RWPE1 (cell line): ENCODE measurements around the gene TBC1D32.
"Not testable (repeated sequence)": the region's sequence is repeated elsewhere in the genome, so short reads cannot be mapped to it uniquely, and the experiment has no call there.

ENCODE experiments used
- CTCF ChIA-PET: fragments of 350-600 bp; sonication (Branson Sonifier 250); formaldehyde crosslinking; extraction: SDS; loops from one replicate; lab custom pipeline; 2021; lab: Yijun Ruan, JAX
- POLR2A ChIA-PET: fragments of 400-600 bp; formaldehyde crosslinking; extraction: SDS; loops from one replicate; lab custom pipeline; 2020; ENCODE audit warnings: antibody characterized with exemption; ENCODE audit not compliant: low non-redundant PET; lab: Yijun Ruan, JAX
- DNase-seq: peaks from one replicate; pipeline ENCODE4 v3.0.0; 2012; ENCODE audit warnings: low spot score
- H3K27ac ChIP-seq: fragments of 450-650 bp; 2 replicates; pipeline ENCODE4 v1.5.1; 2017
- TF ChIP-seq, protein P1 (sequence below): fragments of 450-650 bp; conservative IDR thresholded peaks from 2 replicates; pipeline ENCODE4 v1.5.1; 2017; ENCODE audit warnings: low read depth, mild to moderate bottlenecking

Gene TBC1D32

DNA sequence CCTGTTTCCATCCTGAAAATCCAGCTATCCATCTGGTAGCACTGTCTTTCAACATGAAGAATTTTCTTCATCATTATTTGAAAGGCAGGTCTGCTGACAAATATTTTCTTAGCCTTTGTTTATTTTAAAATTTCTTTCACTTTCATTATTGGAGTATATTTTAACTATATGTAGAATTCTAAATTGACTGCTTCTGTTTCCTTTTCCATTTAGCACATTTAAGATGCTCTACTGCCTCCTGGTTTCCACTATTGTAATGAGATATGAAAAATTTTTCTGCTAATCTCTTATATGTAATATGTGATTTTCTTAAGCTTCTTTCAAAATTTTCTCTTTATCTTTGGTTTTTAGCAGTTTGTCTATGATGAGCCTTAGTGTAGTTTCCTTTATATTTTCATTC, 97.3 kb downstream of the TBC1D32 start:
- CTCF ChIA-PET = interaction anchor here (0.7 kb wide), 1 partner anchor 50 kb away, joined by 3 read pairs; no protein-coding TSS in a partner anchor

DNA sequence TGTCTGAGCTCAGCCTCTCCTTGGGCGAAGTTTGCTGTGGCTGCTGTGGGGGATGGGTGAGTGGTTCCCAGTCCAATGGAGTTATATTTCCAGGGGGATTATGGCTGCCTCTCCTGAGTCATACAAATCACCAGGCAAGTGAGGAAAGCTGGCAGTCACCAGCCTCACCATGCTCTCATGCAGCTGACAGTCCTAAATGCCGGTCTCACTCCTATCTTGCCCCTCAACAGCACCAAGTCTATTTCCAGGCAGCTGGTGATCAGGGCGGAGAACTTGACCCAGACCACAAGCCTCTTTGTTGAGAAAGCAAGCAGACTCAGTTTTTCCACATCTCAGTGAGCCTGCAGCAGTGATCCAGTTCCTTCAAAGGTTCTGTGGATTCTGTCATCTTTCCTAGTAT, 98.9 kb downstream of the TBC1D32 start:
- no peak for DNase-seq
- ChIA-PET POLR2A (no interaction called here), CTCF (no interaction called here)
- H3K27ac ChIP-seq = no peak overlapping the region
- TF ChIP-seq, protein P1, sequence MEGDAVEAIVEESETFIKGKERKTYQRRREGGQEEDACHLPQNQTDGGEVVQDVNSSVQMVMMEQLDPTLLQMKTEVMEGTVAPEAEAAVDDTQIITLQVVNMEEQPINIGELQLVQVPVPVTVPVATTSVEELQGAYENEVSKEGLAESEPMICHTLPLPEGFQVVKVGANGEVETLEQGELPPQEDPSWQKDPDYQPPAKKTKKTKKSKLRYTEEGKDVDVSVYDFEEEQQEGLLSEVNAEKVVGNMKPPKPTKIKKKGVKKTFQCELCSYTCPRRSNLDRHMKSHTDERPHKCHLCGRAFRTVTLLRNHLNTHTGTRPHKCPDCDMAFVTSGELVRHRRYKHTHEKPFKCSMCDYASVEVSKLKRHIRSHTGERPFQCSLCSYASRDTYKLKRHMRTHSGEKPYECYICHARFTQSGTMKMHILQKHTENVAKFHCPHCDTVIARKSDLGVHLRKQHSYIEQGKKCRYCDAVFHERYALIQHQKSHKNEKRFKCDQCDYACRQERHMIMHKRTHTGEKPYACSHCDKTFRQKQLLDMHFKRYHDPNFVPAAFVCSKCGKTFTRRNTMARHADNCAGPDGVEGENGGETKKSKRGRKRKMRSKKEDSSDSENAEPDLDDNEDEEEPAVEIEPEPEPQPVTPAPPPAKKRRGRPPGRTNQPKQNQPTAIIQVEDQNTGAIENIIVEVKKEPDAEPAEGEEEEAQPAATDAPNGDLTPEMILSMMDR = no peak

More for the DNA sequence above, 97.3 kb downstream of the TBC1D32 start:
- POLR2A ChIA-PET = no interaction called here
- no peak overlapping the region for H3K27ac ChIP-seq
- TF ChIP-seq, protein P1 = no peak
- DNase-seq = no peak

DNA sequence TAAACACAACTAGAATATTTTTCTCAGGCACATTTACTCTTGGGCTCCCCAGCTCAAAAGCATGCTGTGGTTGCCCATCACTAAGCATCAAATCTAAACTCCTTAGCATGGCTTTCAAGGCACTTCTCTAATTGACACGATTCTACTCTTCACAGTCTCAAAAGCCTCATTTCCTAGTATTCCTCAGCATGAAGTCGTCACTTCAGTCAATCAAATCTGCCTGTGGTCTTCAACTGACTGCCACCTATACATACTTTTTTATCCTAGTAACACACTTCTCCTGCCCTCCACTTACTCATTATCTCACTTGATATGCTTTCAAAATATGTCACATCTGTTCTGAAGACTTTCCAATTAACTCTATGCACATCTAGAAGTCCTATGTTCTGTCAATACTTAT, 110.3 kb downstream of the TBC1D32 start:
- ChIA-PET POLR2A (no interaction called here), CTCF (interaction anchor here (0.7 to 1.1 kb wide), 2 partner anchors 10 to 21 kb away, joined by 3 read pairs; no protein-coding TSS in a partner anchor)
- no peak for DNase-seq
- TF ChIP-seq, protein P1 = no peak
- H3K27ac ChIP-seq = no peak overlapping the region

DNA sequence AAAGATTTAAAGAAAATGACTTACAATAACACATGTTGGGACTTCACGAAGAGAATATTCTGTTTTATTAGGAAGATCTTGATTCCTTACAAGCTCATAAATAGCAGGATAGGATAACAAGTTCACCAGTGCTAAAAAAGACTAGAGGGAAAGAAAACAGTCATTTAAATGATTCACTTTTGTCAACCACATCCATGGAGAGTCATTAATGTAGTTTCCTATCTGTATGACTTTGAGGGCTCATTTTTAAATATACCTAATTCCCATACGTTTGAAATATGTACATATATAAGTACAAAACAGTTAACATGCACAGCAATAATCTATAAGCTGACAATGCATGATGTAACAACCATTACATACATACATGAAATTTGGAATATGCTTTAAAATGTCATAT, 111.1 kb downstream of the TBC1D32 start:
- POLR2A ChIA-PET = no interaction called here
- TF ChIP-seq, protein P1 = no peak
- no peak for DNase-seq
- CTCF ChIA-PET = interaction anchor here (0.7 to 1.1 kb wide), 2 partner anchors 20 to 155 kb away, joined by 3 read pairs; no protein-coding TSS in a partner anchor
- H3K27ac ChIP-seq = no peak overlapping the region

DNA sequence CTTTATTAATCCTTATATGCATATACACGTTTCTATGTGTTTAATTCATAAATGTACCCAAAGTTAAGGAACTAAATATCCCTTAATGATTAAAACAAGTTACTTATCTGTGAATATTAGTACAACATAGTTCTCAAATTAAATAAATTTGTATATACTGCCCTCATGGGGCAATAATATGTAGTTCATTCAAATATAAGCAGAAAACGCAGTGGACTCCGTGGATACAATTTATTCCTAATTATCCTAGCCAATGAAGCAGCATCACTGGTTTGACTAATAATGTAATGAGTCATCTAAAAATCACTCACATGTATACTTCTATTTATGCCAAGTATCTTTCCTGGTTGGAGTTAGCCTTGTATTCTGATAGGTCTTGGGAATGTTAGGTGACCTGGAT, 111.6 kb downstream of the TBC1D32 start:
- TF ChIP-seq, protein P1 = peak; percentile 28
- CTCF ChIA-PET = interaction anchor here (0.6 to 1.7 kb wide), 2 partner anchors 167 to 615 kb away, joined by 3 to 6 read pairs; no protein-coding TSS in a partner anchor
- DNase-seq = peak; percentile 45
- POLR2A ChIA-PET = no interaction called here
- no peak overlapping the region for H3K27ac ChIP-seq

DNA sequence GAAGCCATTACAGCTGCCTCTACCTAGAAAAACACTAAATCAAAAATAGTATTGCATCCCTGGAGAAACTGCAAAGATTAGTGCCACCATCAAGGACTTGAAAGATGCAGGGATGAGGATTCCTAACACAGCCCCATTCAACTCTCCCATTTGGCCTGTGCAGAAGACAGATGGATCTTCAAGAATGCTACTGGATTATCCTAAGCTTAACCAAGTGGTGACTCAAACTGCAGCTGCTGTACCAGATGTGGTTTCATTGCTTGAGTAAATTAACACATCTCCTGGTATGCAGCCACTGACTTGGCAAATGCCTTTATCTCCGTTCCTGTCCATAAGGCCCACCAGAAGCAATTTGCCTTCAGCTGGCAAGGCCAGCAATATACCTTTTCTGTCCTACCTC, 117.4 kb downstream of the TBC1D32 start:
- no peak for DNase-seq
- ChIA-PET POLR2A (no interaction called here), CTCF (no interaction called here)
- no peak overlapping the region for H3K27ac ChIP-seq
- TF ChIP-seq, protein P1 = no peak

DNA sequence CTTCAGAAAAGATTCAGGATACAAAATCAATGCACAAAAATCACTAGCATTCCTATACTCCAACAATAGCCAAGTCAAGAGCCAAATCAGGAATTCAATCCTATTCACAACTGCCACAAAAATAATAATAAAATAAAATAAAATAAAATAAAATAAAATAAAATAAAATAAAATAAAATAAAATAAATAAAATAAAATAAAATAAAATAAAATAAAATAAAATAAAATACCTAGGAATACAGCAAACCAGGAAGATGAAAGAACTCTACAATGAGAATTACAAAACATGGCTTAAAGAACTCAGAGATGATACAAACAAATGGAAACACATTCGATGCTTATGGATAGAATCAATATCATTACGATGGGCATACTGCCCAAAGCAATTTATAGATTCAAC, 120.9 kb downstream of the TBC1D32 start:
- H3K27ac ChIP-seq, POLR2A ChIA-PET, DNase-seq: not testable (repeated sequence)
- CTCF ChIA-PET = interaction anchor here (0.5 kb wide), 1 partner anchor 11 kb away, joined by 3 read pairs; no protein-coding TSS in a partner anchor
